Small intestine (tissue), 7 donors: ENCODE results near the gene ZNF90. TPM values are rescaled to one million over a fixed set of nuclear protein-coding genes. Genes with fewer than 3 reads are reported as not detected.
"Not testable (repeated sequence)": the region's sequence is repeated elsewhere in the genome, so short reads cannot be mapped to it uniquely, and the experiment has no call there.

Source experiments
- DNase-seq, 2 donors: peaks; one replicate each; pipeline versions ENCODE4 v3.0.0 to v3.0.0-alpha.2; 2013
- FAIRE-seq: peaks from 2 replicates; lab custom pipeline; 2012; peaks lifted over from hg19 to GRCh38; lab: Jason Lieb, UNC
- H3K27ac ChIP-seq, 3 donors: one replicate each; pipeline ENCODE4 v1.5.1; 2013; ENCODE audit warnings: low read length in 2 of 3, mild to moderate bottlenecking in 2 of 3, control low read depth in 1 of 3, inconsistent platforms in 1 of 3, low read depth in 1 of 3, moderate library complexity in 1 of 3
- H3K27me3 ChIP-seq, 3 donors: one replicate each; pipeline ENCODE4 v1.6.1; 2013; ENCODE audit warnings: low read length in 3 of 3, inconsistent platforms in 1 of 3; ENCODE audit not compliant: control insufficient read depth in 3 of 3, insufficient read depth in 3 of 3
- H3K36me3 ChIP-seq, 3 donors: one replicate each; pipeline ENCODE4 v1.6.1; 2013; ENCODE audit warnings: low read length in 3 of 3, inconsistent platforms in 1 of 3, low read depth in 1 of 3, mild to moderate bottlenecking in 1 of 3, moderate library complexity in 1 of 3; ENCODE audit not compliant: control insufficient read depth in 3 of 3, insufficient read depth in 2 of 3
- H3K4me1 ChIP-seq, 3 donors: one replicate each; pipeline ENCODE4 v1.6.1; 2013; ENCODE audit warnings: low read length in 2 of 3, inconsistent platforms in 1 of 3, low read depth in 1 of 3, mild to moderate bottlenecking in 1 of 3, moderate library complexity in 1 of 3; ENCODE audit not compliant: control insufficient read depth in 3 of 3, insufficient read depth in 2 of 3
- H3K4me3 ChIP-seq, 3 donors: one replicate each; pipeline ENCODE4 v1.5.1; 2013; ENCODE audit warnings: low read length in 3 of 3, control low read depth in 1 of 3, inconsistent platforms in 1 of 3, low read depth in 1 of 3, mild to moderate bottlenecking in 1 of 3, moderate library complexity in 1 of 3
- H3K9me3 ChIP-seq, 2 donors: one replicate each; pipeline ENCODE4 v1.6.1; 2013; ENCODE audit warnings: low read depth in 1 of 2, low read length in 1 of 2; ENCODE audit not compliant: control insufficient read depth in 2 of 2, insufficient read depth in 1 of 2
- WGBS, 3 donors: extraction: QIAGEN DNeasy Blood & Tissue Kit; methylation state at CpG; one replicate each; pipeline ENCODE4 v1.1.7; 2013; 5-methylcytosine and 5-hydroxymethylcytosine counted together
- polyA plus RNA-seq, 4 donors: library from polyadenylated mRNA; stranded (reverse) in 3 of 4; unstranded in 1 of 4; fragments of 200-250 nt in 3 of 4; fragments of 120-200 nt in 1 of 4; gene quantifications; one replicate each; pipeline versions ENCODE4 v1.2.1 to v1.2.3, GENCODE V29; 2013
- donor health status: healthy with polysubstance abuse.
- donor health status: control.
- donor health status: control.
- donor health status: Bipolar disorder and iron deficiency.
- donor health status: healthy.

ZNF90 gene
- polyA plus RNA-seq, 4 donors, result 1.4 to 30.8 TPM; not detected in 2

GRCh38 chr19:20051841-20052768, 25.7 kb upstream of the ZNF90 start:
- H3K27ac ChIP-seq, result peak overlapping the region in 2 of 3 donors; percentile 75 to 89
- no peak for FAIRE-seq
- 0 to 4% (median 1%) methylated on average over 43 of the region's 43 CpGs for WGBS, 3 donors

GRCh38 chr19:20058738-20059137, 19.1 kb upstream of the ZNF90 start:
- not testable (repeated sequence) for H3K9me3 ChIP-seq, H3K4me1 ChIP-seq, H3K4me3 ChIP-seq, FAIRE-seq, H3K27me3 ChIP-seq, H3K36me3 ChIP-seq, H3K27ac ChIP-seq, DNase-seq

More at GRCh38 chr19:20051841-20052768, 25.7 kb upstream of the ZNF90 start:
- DNase-seq, result peak; percentile 85 to 98
- H3K36me3 ChIP-seq, result no peaks in the 10 kb centered on the region
- no peaks in the 10 kb centered on the region for H3K27me3 ChIP-seq
- H3K9me3 ChIP-seq, result no peaks in the 10 kb centered on the region
- H3K4me1 ChIP-seq, result peaks cover 0 to 2% (median 0%) of the 10 kb centered on the region in 3 donors
- H3K4me3 ChIP-seq, result peak overlapping the region; percentile 36 to 95 (median 37)

DNA sequence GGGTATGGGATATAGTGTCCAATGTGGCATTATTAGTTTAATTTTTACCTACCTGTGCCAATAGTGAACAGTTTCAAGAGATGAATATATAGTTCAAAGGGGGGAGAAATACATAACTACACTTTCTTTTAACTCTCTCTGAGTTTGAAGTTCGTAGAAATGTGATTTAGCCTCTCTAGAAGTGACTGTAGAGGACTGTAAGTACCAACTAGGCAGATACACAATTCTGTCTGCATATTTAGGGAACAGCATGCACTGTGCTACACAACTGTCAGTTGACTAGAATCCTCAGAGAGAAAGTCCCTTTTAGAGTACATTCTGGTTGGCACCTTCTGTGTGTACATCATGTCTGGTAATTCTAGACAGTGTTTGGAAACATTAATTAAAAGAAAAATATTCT, 17.5 kb upstream of the ZNF90 start:
- DNase-seq (no peak), FAIRE-seq (no peak)
- no peak overlapping the region for H3K4me3 ChIP-seq
- peaks cover 0 to 2% of the 10 kb centered on the region in 2 donors for H3K9me3 ChIP-seq
- 55 to 67% (median 63%) methylated on average over 1 of the region's 1 CpG for WGBS, 3 donors
- H3K36me3 ChIP-seq, result no peaks in the 10 kb centered on the region
- no peaks in the 10 kb centered on the region for H3K27me3 ChIP-seq
- no peaks in the 10 kb centered on the region for H3K4me1 ChIP-seq
- H3K27ac ChIP-seq, result no peak overlapping the region

GRCh38 chr19:20066861-20067260, 10.9 kb upstream of the ZNF90 start:
- Histone ChIP-seq H3K27me3 (no peaks in the 10 kb centered on the region), H3K27ac (no peak overlapping the region), H3K4me1 (peaks cover 0 to 10% (median 0%) of the 10 kb centered on the region in 3 donors), H3K4me3 (no peak overlapping the region), H3K36me3 (no peaks in the 10 kb centered on the region), H3K9me3 (peaks cover 0 to 13% of the 10 kb centered on the region in 2 donors)
- 27 to 48% (median 28%) methylated on average over 3 of the region's 3 CpGs for WGBS, 3 donors
- FAIRE-seq, result no peak
- DNase-seq, result no peak

DNA sequence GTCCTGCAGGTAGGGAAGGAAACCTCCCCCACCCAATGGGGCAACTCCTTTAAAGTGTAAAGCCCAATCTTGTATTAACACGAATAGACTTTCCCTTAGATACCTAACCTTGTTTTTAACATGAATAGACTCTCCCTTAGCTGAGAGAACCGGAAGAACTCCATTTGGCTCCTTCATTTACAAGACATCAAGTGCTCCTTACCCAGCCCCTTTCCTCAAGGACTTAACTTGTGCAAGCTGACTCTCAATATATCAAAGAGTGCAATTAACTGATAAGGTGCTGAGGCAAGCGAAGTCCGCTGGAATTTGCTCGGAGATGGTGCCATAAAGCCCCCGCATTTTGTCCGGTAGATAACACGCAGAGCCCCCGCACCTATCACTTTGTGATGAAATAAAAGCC, 9.9 kb upstream of the ZNF90 start:
- no peaks in the 10 kb centered on the region for H3K27me3 ChIP-seq
- 12 to 14% (median 14%) methylated on average over 9 of the region's 9 CpGs for WGBS, 3 donors
- H3K4me3 ChIP-seq, result peak overlapping the region in 1 of 3 donors; percentile 5
- H3K4me1 ChIP-seq, result peaks cover 0 to 10% (median 0%) of the 10 kb centered on the region in 3 donors
- H3K27ac ChIP-seq, result no peak overlapping the region
- DNase-seq (peak in 1 of 2 donors; percentile 77), FAIRE-seq (no peak)
- peaks cover 0 to 13% of the 10 kb centered on the region in 2 donors for H3K9me3 ChIP-seq
- H3K36me3 ChIP-seq, result no peaks in the 10 kb centered on the region

GRCh38 chr19:20068559-20068958, 9.2 kb upstream of the ZNF90 start:
- WGBS, 3 donors, result 27 to 44% (median 38%) methylated on average over 7 of the region's 7 CpGs
- not testable (repeated sequence) for H3K4me3 ChIP-seq, H3K27me3 ChIP-seq, H3K27ac ChIP-seq, FAIRE-seq, H3K36me3 ChIP-seq, DNase-seq
- peaks cover 0 to 10% (median 0%) of the 10 kb centered on the region in 3 donors for H3K4me1 ChIP-seq
- peaks cover 0 to 13% of the 10 kb centered on the region in 2 donors for H3K9me3 ChIP-seq

GRCh38 chr19:20070691-20071090, 7.1 kb upstream of the ZNF90 start:
- Histone ChIP-seq H3K27me3 (no peaks in the 10 kb centered on the region), H3K9me3 (peaks cover 0 to 16% of the 10 kb centered on the region in 2 donors), H3K4me3 (no peak overlapping the region), H3K27ac (no peak overlapping the region), H3K4me1 (peaks cover 0 to 10% (median 0%) of the 10 kb centered on the region in 3 donors), H3K36me3 (no peaks in the 10 kb centered on the region)
- no peak for DNase-seq
- WGBS, 3 donors, result 60 to 66% (median 61%) methylated on average over 2 of the region's 2 CpGs
- FAIRE-seq, result no peak

GRCh38 chr19:20072936-20073335, 4.9 kb upstream of the ZNF90 start:
- WGBS, 3 donors, result 86 to 88% (median 88%) methylated on average over 5 of the region's 5 CpGs
- H3K36me3 ChIP-seq, result no peaks in the 10 kb centered on the region
- H3K27me3 ChIP-seq, result no peaks in the 10 kb centered on the region
- DNase-seq (no peak), FAIRE-seq (no peak)
- H3K9me3 ChIP-seq, result peaks cover 0 to 21% of the 10 kb centered on the region in 2 donors
- H3K4me1 ChIP-seq, result no peaks in the 10 kb centered on the region
- H3K4me3 ChIP-seq, result no peak overlapping the region
- no peak overlapping the region for H3K27ac ChIP-seq
